HG03575 (cell line): Measurements from ENCODE around the gene TM4SF20.
"Not testable (repeated sequence)": the region's sequence is repeated elsewhere in the genome, so short reads cannot be mapped to it uniquely, and the experiment has no call there.

ENCODE experiments used
- ATAC-seq: cut with Tn5 transposase; IDR thresholded peaks from one replicate; pipeline ENCODE4 v1.9.1; 2021; ENCODE audit not compliant: unreplicated experiment, insufficient number of reproducible peaks, low FRiP score; ENCODE audit errors: extremely low read depth

The TM4SF20 gene

GRCh38 chr2:227373389-227373788 is 5.7 kb downstream of the TM4SF20 start:
- no peak for ATAC-seq

- ATAC-seq: no peak
Observed at GRCh38 chr2:227370791-227371312, 8.3 kb downstream of the TM4SF20 start.

- no peak for ATAC-seq
Observed at GRCh38 chr2:227370092-227370491, 9.0 kb downstream of the TM4SF20 start.

- no peak for ATAC-seq
Observed at GRCh38 chr2:227368574-227368973, 10.5 kb downstream of the TM4SF20 start.

- ATAC-seq: no peak
Observed at GRCh38 chr2:227367427-227367795, 11.7 kb downstream of the TM4SF20 start.

- ATAC-seq: no peak
Observed at GRCh38 chr2:227366769-227367426, 12.2 kb downstream of the TM4SF20 start.

GRCh38 chr2:227365833-227366232 is 13.3 kb downstream of the TM4SF20 start:
- ATAC-seq: no peak

GRCh38 chr2:227364585-227365263 is 14.4 kb downstream of the TM4SF20 start:
- not testable (repeated sequence) for ATAC-seq

GRCh38 chr2:227363756-227364155 is 15.3 kb downstream of the TM4SF20 start:
- ATAC-seq: no peak

- ATAC-seq: no peak
Observed at GRCh38 chr2:227360351-227360750, 18.8 kb downstream of the TM4SF20 start.

GRCh38 chr2:227351639-227352038 is 27.5 kb downstream of the TM4SF20 start:
- ATAC-seq: no peak

GRCh38 chr2:227349989-227350612 is 29.0 kb downstream of the TM4SF20 start:
- ATAC-seq: no peak

GRCh38 chr2:227348324-227348723 is 30.8 kb downstream of the TM4SF20 start:
- no peak for ATAC-seq

- ATAC-seq: no peak
Observed at GRCh38 chr2:227347117-227347516, 32.0 kb downstream of the TM4SF20 start.

GRCh38 chr2:227344231-227344630 is 34.9 kb downstream of the TM4SF20 start:
- no peak for ATAC-seq

GRCh38 chr2:227341553-227341952 is 37.6 kb downstream of the TM4SF20 start:
- ATAC-seq: no peak

GRCh38 chr2:227340106-227340505 is 39.0 kb downstream of the TM4SF20 start:
- ATAC-seq: no peak

- no peak for ATAC-seq
Observed at GRCh38 chr2:227339098-227339599, 40.0 kb downstream of the TM4SF20 start.

GRCh38 chr2:227337442-227337841 is 41.7 kb downstream of the TM4SF20 start:
- ATAC-seq: no peak

- ATAC-seq: no peak
Observed at GRCh38 chr2:227335713-227336112, 43.4 kb downstream of the TM4SF20 start.
